DMS79 treated with DMSO at 0.1 percent for 48 hours (cell line): ENCODE data around the gene DYRK1A.

ENCODE experiments used
- DNase-seq: peaks from one replicate; lab custom pipeline; 2025; lab: John Stamatoyannopoulos, UW

DYRK1A gene

GRCh38 chr21:37566790-37567615 lies 200.4 kb downstream of the DYRK1A start:
- no peak for DNase-seq

GRCh38 chr21:37568415-37568814 lies 201.8 kb downstream of the DYRK1A start:
- DNase-seq = no peak

GRCh38 chr21:37568916-37569315 lies 202.3 kb downstream of the DYRK1A start:
- DNase-seq = no peak

GRCh38 chr21:37571442-37571841 lies 204.9 kb downstream of the DYRK1A start:
- DNase-seq = no peak

GRCh38 chr21:37574316-37574715 lies 207.7 kb downstream of the DYRK1A start:
- no peak for DNase-seq

- no peak for DNase-seq
Measured at GRCh38 chr21:37574751-37575150, 208.2 kb downstream of the DYRK1A start.

GRCh38 chr21:37575580-37575979 lies 209.0 kb downstream of the DYRK1A start:
- no peak for DNase-seq
